Brain microvascular endothelial cell (primary cell): ENCODE measurements around the gene GALNT18.

Source experiments
- DNase-seq: peaks from one replicate; pipeline ENCODE4 v3.0.0-alpha.2; 2020
- H3K27ac ChIP-seq: fragments of 250-450 bp; sonication (Bioruptor Pico); 2 replicates; pipeline ENCODE4 v1.5.1; 2020; ENCODE audit warnings: mild to moderate bottlenecking, moderate library complexity
- H3K27me3 ChIP-seq: fragments of 250-450 bp; sonication (Bioruptor Pico); replicated peaks from 2 replicates; pipeline ENCODE4 v1.5.1; 2020; ENCODE audit warnings: mild to moderate bottlenecking
- H3K36me3 ChIP-seq: fragments of 250-450 bp; sonication (Bioruptor Pico); replicated peaks from 2 replicates; pipeline ENCODE4 v1.5.1; 2020; ENCODE audit warnings: mild to moderate bottlenecking
- H3K4me3 ChIP-seq: 2 replicates; pipeline ENCODE4 v1.5.1; 2011; ENCODE audit warnings: low read depth, mild to moderate bottlenecking, control low read depth, low read length, moderate library complexity
- in situ Hi-C: cut with HindIII; loops from 2 replicates; pipeline ENCODE4 v1.10.0; 2017; ENCODE audit warnings: low sequenced_read_pairs, low pct_ligation_motif_present
- TF ChIP-seq, protein P1 (sequence below): IDR thresholded peaks from 2 replicates; pipeline ENCODE4 v1.5.1; 2011; ENCODE audit warnings: low read depth, mild to moderate bottlenecking, moderate library complexity, low read length, control low read depth, inconsistent platforms; ENCODE audit errors: missing control alignments

Gene GALNT18

DNA sequence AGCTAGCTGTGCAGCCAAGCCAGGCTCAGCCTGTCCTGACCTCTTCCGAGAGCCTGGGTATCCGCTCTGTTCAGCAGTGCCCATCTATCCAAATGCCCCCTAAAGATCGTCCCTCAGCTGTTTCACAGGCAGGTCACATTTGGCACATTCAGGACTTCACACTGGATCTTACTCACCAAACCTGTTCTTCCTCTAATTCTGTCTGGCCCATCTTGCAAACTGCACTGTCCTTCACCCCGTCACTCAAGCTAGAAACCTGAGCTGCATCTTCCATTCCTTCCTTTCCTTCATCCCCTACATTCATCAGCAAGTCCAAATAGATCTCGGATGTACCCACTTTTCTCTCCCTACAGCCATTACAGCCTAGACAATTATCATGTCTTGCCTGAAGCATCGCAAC is 208.0 kb downstream of the GALNT18 start:
- TF ChIP-seq, protein P1, sequence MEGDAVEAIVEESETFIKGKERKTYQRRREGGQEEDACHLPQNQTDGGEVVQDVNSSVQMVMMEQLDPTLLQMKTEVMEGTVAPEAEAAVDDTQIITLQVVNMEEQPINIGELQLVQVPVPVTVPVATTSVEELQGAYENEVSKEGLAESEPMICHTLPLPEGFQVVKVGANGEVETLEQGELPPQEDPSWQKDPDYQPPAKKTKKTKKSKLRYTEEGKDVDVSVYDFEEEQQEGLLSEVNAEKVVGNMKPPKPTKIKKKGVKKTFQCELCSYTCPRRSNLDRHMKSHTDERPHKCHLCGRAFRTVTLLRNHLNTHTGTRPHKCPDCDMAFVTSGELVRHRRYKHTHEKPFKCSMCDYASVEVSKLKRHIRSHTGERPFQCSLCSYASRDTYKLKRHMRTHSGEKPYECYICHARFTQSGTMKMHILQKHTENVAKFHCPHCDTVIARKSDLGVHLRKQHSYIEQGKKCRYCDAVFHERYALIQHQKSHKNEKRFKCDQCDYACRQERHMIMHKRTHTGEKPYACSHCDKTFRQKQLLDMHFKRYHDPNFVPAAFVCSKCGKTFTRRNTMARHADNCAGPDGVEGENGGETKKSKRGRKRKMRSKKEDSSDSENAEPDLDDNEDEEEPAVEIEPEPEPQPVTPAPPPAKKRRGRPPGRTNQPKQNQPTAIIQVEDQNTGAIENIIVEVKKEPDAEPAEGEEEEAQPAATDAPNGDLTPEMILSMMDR = no peak
- Histone ChIP-seq H3K4me3 (no peak overlapping the region), H3K27me3 (peaks cover 9% of the 10 kb centered on the region), H3K27ac (no peak overlapping the region), H3K36me3 (no peaks in the 10 kb centered on the region)
- DNase-seq = no peak
- in situ Hi-C loops = no loop called here

DNA sequence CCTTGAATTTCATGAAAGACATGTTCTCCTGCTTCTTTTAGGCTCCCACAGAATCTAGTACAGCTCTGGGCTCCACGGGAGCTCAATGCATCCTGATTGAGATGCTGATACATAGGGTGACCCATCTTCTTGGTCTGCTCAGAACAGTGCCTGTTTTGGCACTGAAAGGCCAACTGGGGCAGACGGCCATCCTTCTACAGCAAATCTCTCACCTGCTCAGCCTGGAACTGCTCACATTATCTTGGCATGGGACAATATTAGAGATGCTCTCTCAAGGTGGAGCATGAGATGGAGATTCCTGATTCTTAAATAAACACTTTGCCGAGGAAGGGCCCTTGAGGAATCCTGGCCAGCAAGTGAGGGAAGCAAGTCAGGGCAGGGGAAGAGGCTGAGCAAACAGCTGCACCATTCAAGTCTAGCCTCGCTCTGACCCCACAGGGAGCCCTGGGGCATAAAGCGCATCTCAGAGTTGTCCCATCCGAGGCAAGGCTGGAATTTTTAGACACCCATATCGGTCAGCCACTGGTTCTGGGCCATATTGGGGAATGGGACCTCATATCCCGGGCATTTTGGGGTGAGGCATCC is 210.3 kb downstream of the GALNT18 start:
- TF ChIP-seq, protein P1 = no peak
- H3K27ac ChIP-seq = no peak overlapping the region
- H3K36me3 ChIP-seq = no peaks in the 10 kb centered on the region
- H3K27me3 ChIP-seq = peaks cover 9% of the 10 kb centered on the region
- in situ Hi-C loops = no loop called here
- H3K4me3 ChIP-seq = no peak overlapping the region
- DNase-seq = no peak

DNA sequence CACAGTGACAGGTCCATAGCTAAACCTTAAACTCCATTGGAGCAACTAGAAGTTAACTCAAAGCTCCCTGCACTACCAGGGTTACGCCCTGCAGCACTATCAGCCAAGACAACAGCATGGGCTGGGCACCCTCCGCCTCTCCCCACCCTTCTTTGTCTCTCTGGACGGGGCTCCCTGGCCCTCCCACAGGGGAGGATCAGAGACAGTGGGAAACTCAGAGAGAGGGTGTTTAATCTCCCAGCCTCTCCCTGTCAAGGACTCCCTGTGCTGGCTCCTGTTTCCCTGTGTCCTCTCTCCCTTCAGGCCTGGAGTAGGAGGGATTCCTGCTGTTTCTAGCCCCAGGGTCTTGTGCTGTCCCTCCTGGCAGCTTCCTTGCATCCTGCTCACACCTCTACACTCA is 211.9 kb downstream of the GALNT18 start:
- Histone ChIP-seq H3K27me3 (peaks cover 11% of the 10 kb centered on the region), H3K27ac (no peak overlapping the region), H3K36me3 (no peaks in the 10 kb centered on the region), H3K4me3 (no peak overlapping the region)
- TF ChIP-seq, protein P1 = no peak
- no peak for DNase-seq
- in situ Hi-C loops = no loop called here

DNA sequence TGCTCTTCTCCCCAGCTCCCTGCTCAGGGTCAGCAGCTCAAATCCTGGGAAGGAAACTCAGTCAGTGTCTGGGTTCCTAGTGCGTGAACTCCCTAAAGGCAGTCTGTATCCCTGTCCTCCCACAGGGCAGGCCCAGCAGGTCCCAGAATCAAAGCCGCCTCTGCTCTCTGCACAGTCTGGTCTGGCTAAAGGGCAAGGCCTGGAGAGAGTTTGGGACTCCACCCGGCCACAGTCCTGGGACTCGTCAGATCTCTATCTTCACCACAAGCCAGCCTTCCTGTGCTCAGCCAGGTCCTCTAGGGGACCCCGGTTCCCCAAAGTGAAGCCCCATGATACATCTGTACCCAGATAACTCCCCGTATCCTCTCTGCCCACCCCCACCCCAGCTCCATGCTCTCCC is 212.6 kb downstream of the GALNT18 start:
- DNase-seq = no peak
- no peaks in the 10 kb centered on the region for H3K36me3 ChIP-seq
- H3K27me3 ChIP-seq = peaks cover 15% of the 10 kb centered on the region
- H3K4me3 ChIP-seq = no peak overlapping the region
- in situ Hi-C loops = no loop called here
- TF ChIP-seq, protein P1 = no peak
- H3K27ac ChIP-seq = no peak overlapping the region

GRCh38 chr11:11408436-11409221 is 213.2 kb downstream of the GALNT18 start:
- in situ Hi-C loops = no loop called here
- Histone ChIP-seq H3K27me3 (peaks cover 16% of the 10 kb centered on the region), H3K36me3 (no peaks in the 10 kb centered on the region), H3K27ac (no peak overlapping the region), H3K4me3 (no peak overlapping the region)
- DNase-seq = no peak
- TF ChIP-seq, protein P1 = no peak
